HG03196 (cell line): Measurements from ENCODE around the gene OSR1.
A peak's percentile ranks its signal among the peaks of the same experiment; 100 is the strongest.
"Not testable (repeated sequence)": the region's sequence is repeated elsewhere in the genome, so short reads cannot be mapped to it uniquely, and the experiment has no call there.

ENCODE experiments used
- ATAC-seq: cut with Tn5 transposase; IDR thresholded peaks from one replicate; pipeline ENCODE4 v1.9.1; 2021; ENCODE audit not compliant: unreplicated experiment

Gene OSR1

DNA sequence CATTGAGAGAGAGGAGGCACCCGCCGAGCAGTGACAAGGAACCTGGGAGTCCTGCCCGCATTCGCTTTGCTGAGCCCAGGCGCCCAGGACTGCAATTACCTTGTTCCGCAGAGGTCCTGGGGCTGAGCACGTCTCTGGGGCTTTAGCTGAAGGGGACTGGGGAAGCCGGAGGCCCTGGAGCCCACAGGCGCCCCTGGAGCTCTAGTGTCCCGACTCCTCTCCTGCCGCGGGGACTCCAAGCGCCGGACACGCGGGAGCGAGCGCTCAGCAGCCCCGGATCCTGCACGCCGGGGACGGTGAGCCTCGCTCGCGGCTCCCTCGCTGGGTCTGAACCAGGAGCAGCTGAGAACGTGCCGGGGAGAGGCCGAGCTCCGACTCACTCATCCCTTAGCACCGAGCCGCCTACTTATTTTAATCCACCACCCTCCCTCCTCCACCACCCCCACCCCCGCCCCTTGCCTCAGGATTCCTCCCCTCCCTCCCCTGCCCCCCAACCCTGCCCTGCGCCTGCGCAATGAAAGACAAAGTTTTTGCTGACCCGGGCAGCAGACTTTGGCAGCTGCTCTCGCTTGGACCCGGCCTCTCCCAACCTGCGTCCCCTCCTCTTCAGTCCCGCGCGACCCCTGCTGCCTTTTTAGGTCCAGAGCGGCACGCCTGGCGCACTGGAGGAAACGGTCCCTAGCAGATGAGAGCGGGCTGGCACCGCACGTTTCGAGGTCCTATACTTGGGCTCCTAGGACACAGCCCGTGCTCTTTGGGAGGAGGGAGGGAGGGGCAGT is at the start of gene OSR1:
OSR1 (minus strand) TSS at position 382 of the 779 bp plus-strand sequence. CDS start 4,818 bp downstream, outside the sequence.
- no peak for ATAC-seq

DNA sequence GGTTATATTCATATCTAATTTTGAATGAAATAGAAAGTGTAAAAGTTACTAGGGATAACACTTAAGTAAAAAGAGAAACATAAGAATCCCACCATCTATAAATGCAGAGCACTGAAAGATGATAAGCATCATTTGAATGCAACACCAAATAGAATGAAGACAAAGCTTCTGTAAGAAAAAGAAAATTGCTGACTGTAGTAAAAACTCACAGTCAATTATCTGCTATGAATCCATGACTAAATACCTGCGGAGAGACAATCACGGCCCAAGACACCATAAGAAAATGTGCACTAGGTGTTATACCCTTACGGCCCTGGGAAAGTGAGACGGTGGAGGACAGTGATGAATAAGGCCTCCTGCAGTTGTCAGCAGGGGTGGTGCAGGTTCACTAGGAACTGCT is 45.4 kb upstream of the OSR1 start:
- ATAC-seq, result no peak

DNA sequence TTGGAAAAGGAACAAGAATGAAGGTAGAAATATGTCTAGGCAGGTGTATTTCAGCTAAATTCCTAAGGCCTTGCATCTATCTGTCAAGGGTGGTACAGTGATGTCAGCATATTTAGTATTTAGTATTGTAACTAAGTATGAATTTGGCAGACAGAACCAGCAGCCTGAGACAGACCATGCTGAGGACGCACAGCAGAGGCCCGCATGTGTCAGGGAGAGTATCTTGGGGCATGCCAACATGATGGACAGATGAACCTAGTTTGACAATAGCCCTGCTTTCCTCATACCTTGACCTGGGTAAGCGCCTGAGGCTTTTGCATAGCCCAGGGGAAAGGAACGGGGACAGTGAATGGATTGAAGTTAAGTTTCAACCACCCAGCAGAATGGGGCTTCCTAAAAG is 33.8 kb upstream of the OSR1 start:
- no peak for ATAC-seq

DNA sequence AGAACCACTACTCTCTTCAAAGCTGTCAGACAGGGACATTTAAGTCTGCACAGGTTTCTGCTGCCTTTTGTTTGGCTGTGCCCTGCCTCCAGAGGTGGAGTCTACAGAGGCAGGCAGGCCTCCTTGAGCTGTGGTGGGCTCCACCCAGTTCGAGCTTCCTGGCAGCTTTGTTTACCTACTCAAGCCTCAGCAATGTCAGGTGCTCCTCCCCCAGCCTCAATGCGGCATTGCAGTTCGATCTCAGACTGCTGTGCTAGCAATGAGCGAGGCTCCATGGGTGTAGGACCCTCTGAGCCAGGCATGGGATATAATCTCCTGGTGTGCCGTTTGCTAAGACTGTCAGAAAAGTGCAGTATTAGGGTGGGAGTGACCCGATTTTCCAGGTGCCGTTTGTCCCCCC is 31.0 kb upstream of the OSR1 start:
- ATAC-seq, result not testable (repeated sequence)

DNA sequence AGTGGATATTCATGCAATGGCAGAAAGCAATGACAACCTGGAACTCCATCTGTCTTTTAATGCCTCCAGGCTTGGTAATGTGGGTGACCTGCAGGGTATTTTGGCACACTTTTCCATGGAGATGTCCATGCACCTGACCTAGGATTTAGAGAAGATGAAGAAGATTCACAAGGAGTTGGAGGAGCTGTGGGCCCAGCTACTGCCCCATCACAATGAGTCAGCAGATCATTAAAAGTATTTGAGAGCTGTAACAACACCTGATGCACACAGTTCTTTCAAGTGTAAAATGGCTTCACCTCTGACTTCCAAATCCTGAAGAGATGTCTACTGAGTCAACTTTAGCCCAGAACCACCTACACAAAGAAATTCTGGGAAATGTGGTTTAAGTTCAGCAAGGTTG is 22.1 kb upstream of the OSR1 start:
- no peak for ATAC-seq

DNA sequence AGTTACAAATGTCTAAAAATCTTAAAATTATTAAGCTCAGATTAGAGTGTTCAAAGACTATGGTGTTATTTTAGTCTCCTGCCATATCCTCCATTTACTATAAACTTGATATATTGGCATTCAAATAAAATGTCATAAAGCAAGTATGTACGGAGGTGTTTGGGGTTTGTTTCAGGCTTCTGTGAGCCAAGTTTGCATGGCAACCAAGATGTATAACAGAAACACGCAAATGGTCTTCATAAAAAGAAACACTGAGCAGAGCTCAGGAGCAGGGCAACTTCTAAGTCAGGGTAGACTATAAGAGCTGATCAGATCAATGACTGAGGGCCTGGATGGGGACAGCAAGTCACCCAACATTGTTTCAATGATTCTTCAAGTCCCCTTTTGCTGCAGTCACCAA is 20.5 kb upstream of the OSR1 start:
- ATAC-seq, result no peak

DNA sequence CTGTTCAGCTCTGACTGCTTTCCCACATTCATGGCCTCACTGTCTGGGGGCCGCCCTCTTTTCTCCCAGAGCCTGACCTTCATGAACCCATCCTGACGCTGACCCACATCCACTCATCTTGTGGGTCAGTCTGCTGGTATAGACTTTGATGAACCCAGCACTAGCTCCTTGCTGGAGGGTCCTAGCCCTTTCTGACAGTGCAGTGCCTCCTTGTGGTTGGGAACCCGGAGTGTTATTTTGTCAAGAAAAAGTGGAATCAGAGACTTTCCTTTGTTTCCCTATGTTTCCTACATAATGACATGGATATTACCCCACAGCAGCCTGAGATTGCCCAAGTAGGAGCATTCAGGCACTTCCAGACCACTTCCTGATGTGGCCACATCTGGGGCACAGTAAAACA is 19.3 kb upstream of the OSR1 start:
- no peak for ATAC-seq

DNA sequence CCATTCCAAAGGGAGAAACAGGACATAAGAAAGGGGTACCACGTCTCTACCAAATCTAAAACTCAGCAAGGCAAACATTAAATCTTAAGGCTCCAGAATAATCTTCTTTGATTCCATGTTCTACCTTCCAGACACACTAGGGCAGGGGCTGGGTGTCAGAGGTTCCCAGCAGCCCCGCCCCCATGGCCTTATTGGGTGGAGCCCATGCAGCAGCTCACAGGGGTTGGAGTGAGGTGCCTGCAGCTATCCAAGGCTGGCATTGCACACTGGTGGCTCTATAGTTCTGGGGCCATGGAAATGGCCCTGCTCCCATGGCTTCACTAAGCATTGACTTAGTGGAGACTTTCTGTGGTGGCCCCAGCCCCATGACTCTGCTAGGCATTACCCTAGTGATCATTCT is 14.9 kb upstream of the OSR1 start:
- ATAC-seq, result no peak

DNA sequence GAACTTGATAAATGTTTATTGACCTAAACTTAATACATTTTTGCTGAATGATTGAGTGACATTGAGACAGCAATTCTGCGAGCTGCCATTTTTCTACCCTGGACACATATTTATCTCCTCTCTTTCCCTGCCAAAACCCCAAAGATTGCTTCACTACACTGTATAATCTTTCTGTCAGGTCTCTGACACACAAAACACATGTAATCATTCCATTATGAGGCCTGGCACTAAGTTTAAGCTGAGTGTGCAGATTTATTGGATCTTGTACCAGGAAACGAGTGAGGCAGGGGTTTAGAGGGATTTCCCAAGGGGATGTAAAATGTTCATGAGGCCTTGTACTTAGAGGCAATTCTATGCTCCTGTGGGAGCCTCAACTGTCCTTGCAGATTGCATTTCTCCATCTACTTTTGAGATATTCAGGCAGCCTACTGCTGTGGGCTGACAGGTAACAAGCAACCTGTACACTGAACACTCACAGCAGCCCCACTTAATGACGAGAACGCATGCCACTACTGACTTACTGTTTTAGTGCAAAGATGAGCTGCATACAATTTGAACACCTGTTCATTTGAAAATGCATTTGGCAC is 13.7 kb upstream of the OSR1 start:
- ATAC-seq, result no peak

DNA sequence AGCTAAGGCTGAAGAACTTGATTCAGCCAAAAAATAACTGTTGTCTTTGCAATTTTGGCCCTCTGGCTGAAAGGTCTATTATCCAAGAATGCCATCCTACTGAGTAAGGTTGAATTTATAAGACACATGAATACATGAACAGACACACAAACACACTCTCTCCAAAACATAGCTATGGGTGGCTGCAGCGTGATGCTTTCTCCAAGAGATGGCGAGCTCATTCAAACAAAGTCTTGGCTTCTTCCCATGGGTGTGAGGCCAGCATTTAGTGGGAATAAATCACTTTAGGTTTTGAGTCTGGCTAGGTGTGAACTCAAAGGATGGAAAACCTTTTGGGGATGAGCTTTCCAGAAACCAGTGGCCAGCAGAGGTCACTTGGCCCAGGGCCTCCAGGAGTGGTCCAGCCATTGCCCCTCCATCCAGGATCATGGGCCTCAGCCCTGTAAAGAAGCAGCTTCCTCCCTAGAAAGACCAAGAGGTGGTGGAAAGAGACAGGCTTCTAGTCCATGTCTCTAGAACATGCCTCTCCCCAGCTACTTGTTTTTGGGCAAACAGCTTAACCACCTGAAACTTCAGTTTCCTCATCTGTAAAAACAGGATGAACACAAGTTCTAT is 11.0 kb upstream of the OSR1 start:
- ATAC-seq, result no peak

DNA sequence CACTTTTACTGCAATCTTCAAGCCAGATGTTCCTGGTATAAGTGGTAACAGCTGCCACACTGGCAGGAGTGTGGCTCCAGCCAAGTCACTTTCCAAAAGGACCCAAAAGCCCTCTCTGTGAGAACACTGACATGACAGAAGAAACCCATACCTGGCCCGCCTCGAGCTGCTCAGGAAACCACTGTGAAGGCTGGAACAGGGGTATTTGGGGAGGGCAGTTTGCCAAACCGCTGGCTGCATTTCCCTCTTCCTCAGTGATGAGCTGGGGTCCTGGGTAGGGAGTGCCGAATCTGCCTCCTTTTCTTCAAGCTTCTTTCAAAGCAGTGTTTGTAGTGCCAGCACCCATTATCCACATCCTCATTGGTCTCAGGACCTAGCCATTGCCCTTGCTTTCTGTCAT is 10.3 kb upstream of the OSR1 start:
- no peak for ATAC-seq

DNA sequence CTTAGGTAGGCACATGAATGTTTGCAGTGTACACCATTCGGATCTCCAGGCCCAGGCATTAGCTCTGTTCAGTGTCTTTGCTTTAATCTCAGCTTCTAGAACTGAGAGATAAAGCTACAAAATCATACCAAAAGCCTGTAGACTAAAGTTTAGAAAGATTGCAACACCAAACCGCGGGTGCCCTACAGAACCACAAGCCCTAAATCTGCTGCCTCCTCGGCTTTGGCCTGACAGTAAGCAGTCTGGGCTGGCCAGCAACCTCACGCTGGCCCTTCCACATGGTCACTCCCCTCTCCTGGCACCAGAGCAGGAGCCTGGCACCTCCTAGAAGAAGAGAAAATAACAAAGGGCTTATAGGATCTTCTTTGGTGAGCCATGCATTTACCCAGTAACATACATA is 8.9 kb upstream of the OSR1 start:
- ATAC-seq, result no peak

DNA sequence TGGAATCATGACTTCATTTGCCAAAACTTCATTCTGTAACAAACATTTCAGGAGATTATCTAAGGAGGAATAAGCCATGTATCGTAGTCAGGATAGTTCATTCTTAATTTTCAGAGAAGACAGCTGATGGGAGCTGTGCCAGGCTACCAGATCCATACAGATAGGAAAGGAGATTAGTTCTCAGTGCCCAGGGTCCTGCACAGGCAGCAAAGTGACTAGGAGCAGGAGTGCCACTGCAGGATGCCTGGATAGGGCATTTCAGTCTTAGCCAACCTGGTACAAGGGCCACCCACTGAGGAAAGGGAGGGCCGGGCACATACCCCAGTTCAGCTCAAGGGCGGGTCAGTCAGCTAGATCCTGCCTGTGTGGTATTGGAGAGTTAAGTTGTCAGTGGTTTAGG is 6.7 kb upstream of the OSR1 start:
- ATAC-seq, result no peak

DNA sequence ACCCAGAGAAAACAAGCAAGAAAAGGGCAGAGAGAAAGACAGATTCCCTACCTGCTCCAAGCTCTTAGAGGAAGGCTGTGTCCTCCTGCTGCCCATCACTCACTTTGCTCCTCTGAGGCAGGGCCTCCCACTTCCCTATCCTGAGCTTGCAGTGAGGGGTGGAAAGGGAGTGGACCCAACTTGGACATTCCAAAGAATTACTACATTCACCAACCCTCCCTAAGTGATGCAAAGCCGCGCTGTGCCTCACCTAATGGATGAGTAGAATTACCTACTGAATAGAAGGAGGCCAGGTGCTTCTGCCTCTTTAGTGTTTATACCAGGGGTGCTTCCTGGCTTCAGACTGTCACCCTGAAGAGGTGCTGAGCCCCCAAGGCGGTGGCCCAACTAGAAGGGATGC is 5.6 kb upstream of the OSR1 start:
- ATAC-seq, result no peak

DNA sequence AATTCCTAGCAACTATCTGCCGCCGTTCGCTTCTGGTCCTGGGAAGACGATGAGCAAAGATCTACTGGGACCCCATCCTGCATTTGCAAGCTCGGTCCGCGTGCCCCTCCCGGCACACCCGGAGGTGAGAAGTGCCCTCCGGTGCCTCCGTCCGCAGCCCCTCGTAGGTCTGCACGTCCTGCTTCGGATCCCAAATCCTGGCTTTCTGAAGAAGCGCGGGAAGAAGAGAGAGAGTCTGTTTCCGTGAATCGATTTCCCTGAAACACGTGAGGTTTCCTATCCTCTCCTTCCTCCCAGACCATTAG is 5.0 kb upstream of the OSR1 start:
- no peak for ATAC-seq

DNA sequence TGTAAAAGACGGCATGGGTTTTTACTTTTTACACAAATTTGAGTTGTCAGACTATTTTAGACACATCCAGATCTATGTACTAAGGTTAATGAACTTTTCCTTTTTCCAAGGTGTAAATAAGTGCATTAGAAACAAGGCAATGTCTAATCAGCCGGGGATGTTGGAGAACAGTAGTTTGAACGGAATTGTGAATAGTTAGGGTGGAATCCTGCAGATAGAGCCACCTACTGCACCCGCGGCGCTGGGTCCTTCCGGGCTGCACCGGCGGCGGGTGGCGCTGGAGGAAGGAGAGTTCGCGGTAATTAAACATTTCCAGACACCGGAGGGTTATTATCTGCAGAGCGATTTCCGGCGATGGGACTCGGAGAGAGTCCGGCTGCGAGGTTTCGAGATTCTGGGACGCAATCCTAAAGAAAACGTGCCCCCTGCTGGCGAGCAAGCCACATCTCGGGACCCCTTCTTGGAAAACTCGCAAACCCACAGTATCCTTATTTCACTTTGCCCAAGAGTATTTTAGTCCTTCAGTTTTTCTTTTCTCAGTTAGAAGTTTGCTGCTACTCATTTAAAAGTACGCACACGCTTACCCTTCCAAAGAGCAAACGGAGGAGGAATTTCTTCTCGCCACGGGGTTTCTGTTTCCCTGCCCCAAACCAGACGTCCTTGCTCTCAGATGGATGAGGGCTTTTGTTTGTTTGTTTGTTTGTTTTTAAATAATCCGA is 4.5 kb upstream of the OSR1 start:
- ATAC-seq, result peak; percentile 63

DNA sequence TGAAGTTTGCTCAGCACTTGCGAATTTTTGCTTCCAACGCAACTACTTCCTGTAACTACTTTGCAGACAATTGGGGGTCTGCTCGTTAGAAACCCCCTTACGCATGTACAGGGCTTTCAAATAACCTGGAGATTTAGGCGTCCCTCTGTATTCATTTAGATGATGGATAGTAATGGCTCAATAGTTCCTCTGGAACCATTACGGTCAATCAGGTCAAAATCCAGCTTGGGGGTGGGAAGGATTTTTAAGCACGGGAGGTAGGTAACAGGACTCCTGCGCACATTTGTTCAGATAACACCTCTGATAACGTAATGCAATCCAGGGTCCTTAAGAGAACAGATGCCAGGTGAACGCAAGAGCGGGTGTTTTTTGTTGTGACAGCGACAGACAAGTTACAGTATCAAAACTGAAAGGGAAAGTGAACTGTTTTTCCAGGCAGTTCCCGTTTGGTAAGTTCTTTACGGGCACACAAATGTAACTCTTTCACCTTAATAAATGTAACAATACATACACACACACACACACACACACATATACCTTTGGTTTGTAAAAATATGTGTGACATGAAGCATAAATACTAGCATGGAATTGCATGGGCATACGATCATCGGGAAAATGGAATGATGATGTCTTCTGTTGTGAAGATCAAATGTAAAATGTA is 3.8 kb upstream of the OSR1 start:
- no peak for ATAC-seq

DNA sequence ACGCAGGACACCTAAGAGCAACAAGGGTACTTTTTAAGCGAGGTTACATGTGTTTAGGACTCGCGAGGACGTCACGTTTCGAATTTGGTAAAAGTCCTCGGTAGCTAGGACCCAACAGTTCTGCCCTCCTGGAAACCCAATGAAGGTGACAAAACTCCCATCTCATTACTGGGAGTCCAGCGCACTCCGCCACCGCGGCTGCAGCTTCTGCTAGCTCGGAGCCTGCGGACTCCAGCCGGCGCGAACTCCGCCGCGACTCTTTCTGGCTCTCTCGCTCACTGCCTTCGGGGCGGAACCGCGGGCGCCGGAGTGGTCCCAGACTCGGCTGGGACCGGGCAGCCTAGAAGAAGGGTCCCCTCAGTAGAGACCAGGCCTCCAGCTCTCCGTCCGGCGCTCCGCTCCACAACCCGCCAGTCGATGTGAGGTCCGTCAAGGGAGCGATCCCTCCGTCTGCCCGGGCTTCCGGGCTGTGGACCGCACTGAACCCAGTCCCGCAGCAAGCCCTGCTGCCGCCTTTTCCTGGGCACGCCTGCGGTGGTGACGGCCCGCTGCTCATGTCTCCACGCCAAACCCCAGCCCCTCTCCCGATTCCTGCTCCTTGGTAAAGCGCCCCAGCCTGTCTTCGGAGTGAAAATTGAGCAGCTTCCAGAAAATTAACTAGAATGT is 3.0 kb upstream of the OSR1 start:
- no peak for ATAC-seq

DNA sequence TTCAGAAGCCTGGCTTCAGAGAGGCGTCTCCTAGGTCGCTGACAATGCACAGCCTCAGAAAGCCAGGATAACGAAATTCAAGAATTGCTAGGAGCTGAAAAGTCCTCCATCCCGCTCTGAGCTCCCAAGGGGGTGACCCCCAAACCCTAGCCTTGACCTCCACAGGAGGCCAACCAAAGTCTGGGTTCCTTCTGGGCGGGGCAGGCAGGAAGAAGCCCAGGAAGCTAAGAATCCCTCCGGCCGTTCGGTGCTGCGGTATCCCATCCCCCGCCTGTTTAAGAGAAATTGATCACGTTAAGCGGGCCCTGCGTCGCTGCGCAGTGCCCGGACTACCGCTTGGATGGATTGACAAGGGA is 2.5 kb upstream of the OSR1 start:
- ATAC-seq, result no peak

DNA sequence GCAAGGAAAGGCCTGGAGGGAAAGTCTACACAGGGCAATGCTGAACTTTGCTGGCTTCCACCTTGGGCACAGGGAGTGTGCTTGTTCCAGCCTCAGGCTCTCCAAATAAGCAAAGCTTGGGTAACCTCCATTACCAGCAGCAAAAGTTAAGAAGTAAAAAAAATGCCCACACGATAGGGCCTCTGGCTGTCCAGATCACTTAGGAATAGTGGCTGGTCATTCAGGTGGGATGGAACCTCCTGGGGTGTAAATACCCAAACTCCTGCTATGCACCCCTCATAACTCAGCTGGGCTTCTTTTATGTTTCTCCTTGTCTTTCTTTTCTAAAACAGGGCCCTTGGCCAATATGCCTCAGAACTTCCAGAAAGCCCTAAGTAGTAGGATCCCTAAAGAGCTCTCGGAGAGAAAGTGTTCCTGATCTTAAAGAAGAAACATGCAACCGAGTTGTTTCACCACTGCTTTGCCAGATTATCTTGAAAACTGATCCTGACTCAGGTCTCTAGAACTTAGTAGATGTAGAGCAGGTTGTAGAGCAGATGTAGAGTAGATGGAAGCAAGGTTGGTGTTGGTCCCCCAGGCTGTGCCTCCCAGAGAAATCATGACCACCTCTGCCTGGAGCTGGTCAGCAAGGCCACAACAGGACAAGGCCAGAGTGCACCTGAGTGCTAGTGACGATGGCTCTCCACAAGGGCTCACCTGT is 2.0 kb upstream of the OSR1 start:
- no peak for ATAC-seq
